HepG2 (cell line): Measurements from ENCODE around the gene FOXE3. TPM values are rescaled to one million over a fixed set of nuclear protein-coding genes. Genes with fewer than 3 reads are reported as not detected.
A peak's percentile ranks its signal among the peaks of the same experiment; 100 is the strongest.

Source experiments
- ARID2 ChIP-seq: sonication (generic); formaldehyde crosslinking; IDR thresholded peaks from 2 replicates; pipeline ENCODE4 v1.8.1; 2022; ENCODE audit warnings: mild to moderate bottlenecking, missing genetic modification reagents, borderline replicate concordance
- ATRX ChIP-seq: sonication (generic); formaldehyde crosslinking; IDR thresholded peaks from 2 replicates; pipeline ENCODE4 v1.4.0; 2020; ENCODE audit warnings: missing genetic modification reagents, borderline replicate concordance
- EP300 ChIP-seq, 3 experiments: sonication (generic) in 1 of 3; formaldehyde crosslinking in 1 of 3; IDR thresholded peaks; 2 replicates each; pipeline versions ENCODE4 v1.5.1 to v1.6.1; 2011 to 2020; ENCODE audit warnings: low read depth in 2 of 3, low read length in 2 of 3, borderline replicate concordance in 1 of 3, improper control_type of control experiment in 1 of 3, mild to moderate bottlenecking in 1 of 3, missing genetic modification reagents in 1 of 3, moderate library complexity in 1 of 3
- HDAC2 ChIP-seq: sonication (generic); formaldehyde crosslinking; IDR thresholded peaks from 2 replicates; pipeline ENCODE4 v1.4.0; 2020; ENCODE audit warnings: missing genetic modification reagents
- HHEX ChIP-seq: IDR thresholded peaks from 2 replicates; pipeline ENCODE4 v1.6.1; 2016; ENCODE audit warnings: control low read depth
- ISX ChIP-seq: sonication (generic); formaldehyde crosslinking; conservative IDR thresholded peaks from 2 replicates; pipeline ENCODE4 v1.5.0; 2020; ENCODE audit warnings: missing genetic modification reagents
- KLF12 ChIP-seq: sonication (generic); formaldehyde crosslinking; IDR thresholded peaks from 2 replicates; pipeline ENCODE4 v1.4.0; 2020; ENCODE audit warnings: missing genetic modification reagents, borderline replicate concordance
- MZF1 ChIP-seq: sonication (generic); formaldehyde crosslinking; IDR thresholded peaks from 2 replicates; pipeline ENCODE4 v1.8.1; 2023; ENCODE audit warnings: mild to moderate bottlenecking, missing genetic modification reagents, borderline replicate concordance
- NBN ChIP-seq: fragments of 450-650 bp; conservative IDR thresholded peaks from 2 replicates; pipeline ENCODE4 v1.6.1; 2017
- RAD51 ChIP-seq: fragments of 450-650 bp; IDR thresholded peaks from 2 replicates; pipeline ENCODE4 v1.6.1; 2016; ENCODE audit warnings: borderline replicate concordance
- RFX5 ChIP-seq: IDR thresholded peaks from 2 replicates; pipeline ENCODE4 v1.6.1; 2011; ENCODE audit warnings: low read depth, low read length, improper control_type of control experiment
- RXRB ChIP-seq: IDR thresholded peaks from 2 replicates; pipeline ENCODE4 v1.6.1; 2016; ENCODE audit warnings: borderline replicate concordance, missing genetic modification reagents, missing compliant biosample characterization
- SAP130 ChIP-seq: IDR thresholded peaks from 2 replicates; pipeline ENCODE4 v1.6.1; 2016; ENCODE audit warnings: low read depth
- SOX5 ChIP-seq: IDR thresholded peaks from 2 replicates; pipeline ENCODE4 v1.6.1; 2016; ENCODE audit warnings: borderline replicate concordance
- SOX6 ChIP-seq, 2 experiments: fragments of 450-650 bp in 1 of 2; sonication (generic) in 1 of 2; formaldehyde crosslinking in 1 of 2; IDR thresholded peaks; 2 replicates each; pipeline versions ENCODE4 v1.4.0 to v1.6.1; 2017 to 2020; ENCODE audit warnings: antibody characterized with exemption in 1 of 2, mild to moderate bottlenecking in 1 of 2, missing genetic modification reagents in 1 of 2
- U2AF1 ChIP-seq: fragments of 200-400 bp; formaldehyde crosslinking; optimal IDR thresholded peaks from 2 replicates; pipeline ENCODE3; 2017; ENCODE audit warnings: mild to moderate bottlenecking, low read depth, low read length
- ZFP36L2 ChIP-seq: sonication (generic); formaldehyde crosslinking; IDR thresholded peaks from 2 replicates; pipeline ENCODE4 v1.4.0; 2020; ENCODE audit warnings: missing genetic modification reagents
- ZFYVE20 ChIP-seq: sonication (generic); formaldehyde crosslinking; IDR thresholded peaks from 2 replicates; pipeline ENCODE4 v1.8.0; 2023; ENCODE audit warnings: low read depth, mild to moderate bottlenecking, moderate library complexity, missing genetic modification reagents, borderline replicate concordance
- ZNF430 ChIP-seq: sonication (generic); formaldehyde crosslinking; IDR thresholded peaks from 2 replicates; pipeline ENCODE4 v1.9.0; 2021; ENCODE audit warnings: mild to moderate bottlenecking, missing genetic modification reagents
- ZNF567 ChIP-seq: sonication (generic); formaldehyde crosslinking; IDR thresholded peaks from 2 replicates; pipeline ENCODE4 v1.8.1; 2023; ENCODE audit warnings: mild to moderate bottlenecking, missing genetic modification reagents, borderline replicate concordance
- ZNF629 ChIP-seq: sonication (generic); formaldehyde crosslinking; conservative IDR thresholded peaks from 2 replicates; pipeline ENCODE4 v1.5.0; 2020; ENCODE audit warnings: missing genetic modification reagents
- ZNF792 ChIP-seq: IDR thresholded peaks from 2 replicates; pipeline ENCODE4 v1.6.1; 2016
- ZNF878 ChIP-seq: sonication (generic); formaldehyde crosslinking; IDR thresholded peaks from 2 replicates; pipeline ENCODE4 v1.8.1; 2023; ENCODE audit warnings: mild to moderate bottlenecking, missing genetic modification reagents, moderate library complexity
- polyA plus RNA-seq, 8 experiments: library from polyadenylated mRNA; depleted of rRNA in 3 of 8; stranded (reverse) in 7 of 8; unstranded in 1 of 8; fragments of >200 nt; fragmentation: Illumina TruSeq in 4 of 8; extraction: Trizol in 4 of 8; gene quantifications; 2 replicates each; pipeline versions ENCODE4 v1.2.1 to v1.2.3, GENCODE V29; 2011 to 2016; ENCODE audit warnings: low read depth in 4 of 8, missing spikeins in 1 of 8, mixed read lengths in 1 of 8; ENCODE audit not compliant: insufficient read depth in 1 of 8
- total RNA-seq, 5 experiments: library from RNA; depleted of rRNA; stranded (reverse); fragments of >200 nt; fragmentation: Illumina TruSeq; extraction: Trizol; gene quantifications; 2 replicates each; pipeline ENCODE4 v1.2.3, GENCODE V29; 2016; ENCODE audit warnings: low read depth in 1 of 5
- TF ChIP-seq, protein P1 (sequence below): sonication (generic); formaldehyde crosslinking; IDR thresholded peaks from 2 replicates; pipeline ENCODE4 v1.5.0; 2020; ENCODE audit warnings: missing genetic modification reagents
- TF ChIP-seq, protein P2 (sequence below): IDR thresholded peaks from 2 replicates; pipeline ENCODE4 v1.6.1; 2016; ENCODE audit warnings: low read depth, control low read depth
- TF ChIP-seq, protein P3 (sequence below): sonication (generic); formaldehyde crosslinking; IDR thresholded peaks from 2 replicates; pipeline ENCODE4 v1.4.0; 2020; ENCODE audit warnings: mild to moderate bottlenecking, missing genetic modification reagents, borderline replicate concordance
- TF ChIP-seq, protein P4 (sequence below): sonication (generic); formaldehyde crosslinking; IDR thresholded peaks from 2 replicates; pipeline ENCODE4 v1.4.0; 2020; ENCODE audit warnings: low read depth, mild to moderate bottlenecking, missing genetic modification reagents

FOXE3 gene
- total and polyA plus RNA-seq, 2 of the 13 experiments (the other 11 are each of a cell fraction or from before 2014, with no cell fraction given), result not detected

GRCh38 chr1:47436304-47436978 is 20.4 kb downstream of the FOXE3 start (continued):
- TF ChIP-seq HDAC2 (CRISPR knock-in tag) (peak; percentile 26; the same call in 1 of the 2 replicates), SOX6 (IDR thresholded peaks at IDR 0.05) (no peak), SOX6 (CRISPR knock-in tag; IDR thresholded peaks at IDR 0.05) (peak; percentile 36), HHEX (no peak), ZFYVE20 (CRISPR knock-in tag) (no peak), NBN (no peak), KLF12 (CRISPR knock-in tag) (no peak), ARID2 (CRISPR knock-in tag) (0 out of 2 replicates have a peak, but pooled peaks have one; percentile 53), ISX (CRISPR knock-in tag) (no peak), SOX5 (CRISPR knock-in tag) (no peak), EP300 (IDR thresholded peaks at IDR 0.05; ENCODE audit: low read depth in 2 of 2, low read length in 2 of 2) (no peak), EP300 (CRISPR knock-in tag; IDR thresholded peaks at IDR 0.05; ENCODE audit: borderline replicate concordance) (no peak), ZNF878 (no peak), ZNF567 (no peak), MZF1 (no peak), SAP130 (CRISPR knock-in tag) (peak; percentile 43), RXRB (CRISPR knock-in tag) (no peak), RFX5 (no peak), ZNF629 (CRISPR knock-in tag) (peak; percentile 80), RAD51 (no peak), U2AF1 (no peak), ZFP36L2 (no peak), ZNF792 (CRISPR knock-in tag) (no peak), ATRX (no peak), ZNF430 (CRISPR knock-in tag) (no peak)
- TF ChIP-seq, protein P1, sequence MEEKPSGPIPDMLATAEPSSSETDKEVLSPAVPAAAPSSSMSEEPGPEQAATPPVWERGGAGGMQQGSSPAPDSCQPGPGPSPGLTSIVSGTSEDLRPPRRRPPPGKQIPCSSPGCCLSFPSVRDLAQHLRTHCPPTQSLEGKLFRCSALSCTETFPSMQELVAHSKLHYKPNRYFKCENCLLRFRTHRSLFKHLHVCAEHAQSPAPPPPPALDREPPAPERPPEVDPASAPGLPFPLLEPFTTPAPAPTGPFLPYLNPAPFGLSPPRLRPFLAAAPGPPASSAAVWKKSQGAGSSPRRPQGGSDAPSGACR (CRISPR knock-in tag), result peak; percentile 63; the same call in 1 of the 2 replicates
- TF ChIP-seq, protein P2, sequence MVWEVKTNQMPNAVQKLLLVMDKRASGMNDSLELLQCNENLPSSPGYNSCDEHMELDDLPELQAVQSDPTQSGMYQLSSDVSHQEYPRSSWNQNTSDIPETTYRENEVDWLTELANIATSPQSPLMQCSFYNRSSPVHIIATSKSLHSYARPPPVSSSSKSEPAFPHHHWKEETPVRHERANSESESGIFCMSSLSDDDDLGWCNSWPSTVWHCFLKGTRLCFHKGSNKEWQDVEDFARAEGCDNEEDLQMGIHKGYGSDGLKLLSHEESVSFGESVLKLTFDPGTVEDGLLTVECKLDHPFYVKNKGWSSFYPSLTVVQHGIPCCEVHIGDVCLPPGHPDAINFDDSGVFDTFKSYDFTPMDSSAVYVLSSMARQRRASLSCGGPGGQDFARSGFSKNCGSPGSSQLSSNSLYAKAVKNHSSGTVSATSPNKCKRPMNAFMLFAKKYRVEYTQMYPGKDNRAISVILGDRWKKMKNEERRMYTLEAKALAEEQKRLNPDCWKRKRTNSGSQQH (CRISPR knock-in tag), result no peak
- TF ChIP-seq, protein P3, sequence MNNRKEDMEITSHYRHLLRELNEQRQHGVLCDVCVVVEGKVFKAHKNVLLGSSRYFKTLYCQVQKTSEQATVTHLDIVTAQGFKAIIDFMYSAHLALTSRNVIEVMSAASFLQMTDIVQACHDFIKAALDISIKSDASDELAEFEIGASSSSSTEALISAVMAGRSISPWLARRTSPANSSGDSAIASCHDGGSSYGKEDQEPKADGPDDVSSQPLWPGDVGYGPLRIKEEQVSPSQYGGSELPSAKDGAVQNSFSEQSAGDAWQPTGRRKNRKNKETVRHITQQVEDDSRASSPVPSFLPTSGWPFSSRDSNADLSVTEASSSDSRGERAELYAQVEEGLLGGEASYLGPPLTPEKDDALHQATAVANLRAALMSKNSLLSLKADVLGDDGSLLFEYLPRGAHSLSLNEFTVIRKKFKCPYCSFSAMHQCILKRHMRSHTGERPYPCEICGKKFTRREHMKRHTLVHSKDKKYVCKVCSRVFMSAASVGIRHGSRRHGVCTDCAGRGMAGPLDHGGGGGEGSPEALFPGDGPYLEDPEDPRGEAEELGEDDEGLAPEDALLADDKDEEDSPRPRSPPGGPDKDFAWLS (CRISPR knock-in tag), result no peak
- TF ChIP-seq, protein P4, sequence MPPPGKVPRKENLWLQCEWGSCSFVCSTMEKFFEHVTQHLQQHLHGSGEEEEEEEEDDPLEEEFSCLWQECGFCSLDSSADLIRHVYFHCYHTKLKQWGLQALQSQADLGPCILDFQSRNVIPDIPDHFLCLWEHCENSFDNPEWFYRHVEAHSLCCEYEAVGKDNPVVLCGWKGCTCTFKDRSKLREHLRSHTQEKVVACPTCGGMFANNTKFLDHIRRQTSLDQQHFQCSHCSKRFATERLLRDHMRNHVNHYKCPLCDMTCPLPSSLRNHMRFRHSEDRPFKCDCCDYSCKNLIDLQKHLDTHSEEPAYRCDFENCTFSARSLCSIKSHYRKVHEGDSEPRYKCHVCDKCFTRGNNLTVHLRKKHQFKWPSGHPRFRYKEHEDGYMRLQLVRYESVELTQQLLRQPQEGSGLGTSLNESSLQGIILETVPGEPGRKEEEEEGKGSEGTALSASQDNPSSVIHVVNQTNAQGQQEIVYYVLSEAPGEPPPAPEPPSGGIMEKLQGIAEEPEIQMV, result peak; percentile 58; the same call in 1 of the 2 replicates
